H9 (cell line): ENCODE data around the gene RAB1B. TPM values are rescaled to one million over a fixed set of nuclear protein-coding genes. Genes with fewer than 3 reads are reported as not detected.

ENCODE experiments used
- DNase-seq: peaks from one replicate; pipeline ENCODE4 v3.0.0-alpha.2; 2017
- H2AFZ ChIP-seq: one replicate; pipeline ENCODE4 v1.6.1; 2013; ENCODE audit warnings: mild to moderate bottlenecking, low read length, control low read depth, moderate library complexity
- H2AK5ac ChIP-seq: 2 replicates; pipeline ENCODE4 v1.6.1; 2013; ENCODE audit warnings: low read length, control low read depth, mixed read lengths; ENCODE audit not compliant: insufficient read length
- H2BK120ac ChIP-seq: one replicate; pipeline ENCODE4 v1.6.1; 2013; ENCODE audit warnings: low read depth, mild to moderate bottlenecking, low read length, control low read depth, inconsistent platforms; ENCODE audit not compliant: poor library complexity, severe bottlenecking
- H2BK12ac ChIP-seq: 2 replicates; pipeline ENCODE4 v1.6.1; 2013; ENCODE audit warnings: low read length, control low read depth, mixed read lengths, low read depth; ENCODE audit not compliant: insufficient read length
- H2BK15ac ChIP-seq: 2 replicates; pipeline ENCODE4 v1.6.1; 2013; ENCODE audit warnings: low read depth, low read length, control low read depth
- H2BK20ac ChIP-seq: one replicate; pipeline ENCODE4 v1.6.1; 2013; ENCODE audit warnings: low read depth, mild to moderate bottlenecking, low read length, control low read depth, inconsistent platforms; ENCODE audit not compliant: poor library complexity, severe bottlenecking
- H2BK5ac ChIP-seq: 2 replicates; pipeline ENCODE4 v1.6.1; 2013; ENCODE audit warnings: low read length, control low read depth, mixed read lengths; ENCODE audit not compliant: insufficient read length
- H3K14ac ChIP-seq: 2 replicates; pipeline ENCODE4 v1.6.1; 2013; ENCODE audit warnings: low read length, control low read depth; ENCODE audit not compliant: insufficient read depth
- H3K18ac ChIP-seq: 2 replicates; pipeline ENCODE4 v1.6.1; 2013; ENCODE audit warnings: low read depth, mild to moderate bottlenecking, mixed read lengths, low read length, control low read depth; ENCODE audit not compliant: insufficient read length
- H3K23ac ChIP-seq: 2 replicates; pipeline ENCODE4 v1.6.1; 2013; ENCODE audit warnings: low read length, control low read depth, mixed read lengths, low read depth; ENCODE audit not compliant: insufficient read length
- H3K23me2 ChIP-seq: 2 replicates; pipeline ENCODE4 v1.6.1; 2013; ENCODE audit warnings: low read depth, mild to moderate bottlenecking, mixed read lengths, low read length, control low read depth; ENCODE audit not compliant: insufficient read length, poor library complexity, severe bottlenecking
- H3K27ac ChIP-seq: 2 replicates; pipeline ENCODE4 v1.5.1; 2013; ENCODE audit warnings: low read length, control low read depth, mixed read lengths, low read depth; ENCODE audit not compliant: insufficient read length
- H3K27me3 ChIP-seq: 2 replicates; pipeline ENCODE4 v1.6.1; 2013; ENCODE audit warnings: low read length, control low read depth, inconsistent platforms; ENCODE audit not compliant: insufficient read depth
- H3K4ac ChIP-seq: 2 replicates; pipeline ENCODE4 v1.6.1; 2013; ENCODE audit warnings: low read depth, mild to moderate bottlenecking, control low read depth, inconsistent platforms, low read length, moderate library complexity
- H3K4me1 ChIP-seq: 2 replicates; pipeline ENCODE4 v1.6.1; 2013; ENCODE audit warnings: low read length, control low read depth, inconsistent platforms; ENCODE audit not compliant: insufficient read depth
- H3K4me2 ChIP-seq: 2 replicates; pipeline ENCODE4 v1.6.1; 2013; ENCODE audit warnings: low read length, control low read depth, mixed read lengths; ENCODE audit not compliant: insufficient read length, insufficient read depth
- H3K56ac ChIP-seq: 2 replicates; pipeline ENCODE4 v1.6.1; 2013; ENCODE audit warnings: low read depth, mild to moderate bottlenecking, mixed read lengths, low read length, control low read depth; ENCODE audit not compliant: insufficient read length
- H3K79me1 ChIP-seq: 2 replicates; pipeline ENCODE4 v1.6.1; 2013; ENCODE audit warnings: low read depth, mild to moderate bottlenecking, moderate library complexity, low read length, control low read depth, inconsistent platforms; ENCODE audit not compliant: insufficient read depth, poor library complexity, severe bottlenecking
- H3K79me2 ChIP-seq: 2 replicates; pipeline ENCODE4 v1.6.1; 2013; ENCODE audit warnings: low read length, control low read depth, inconsistent platforms; ENCODE audit not compliant: insufficient read depth
- H3K9ac ChIP-seq: 2 replicates; pipeline ENCODE4 v1.6.1; 2013; ENCODE audit warnings: low read length, control low read depth, mixed read lengths; ENCODE audit not compliant: insufficient read length; ENCODE audit errors: extremely low read depth
- H3K9me3 ChIP-seq: one replicate; pipeline ENCODE4 v1.6.1; 2013; ENCODE audit warnings: low read depth, low read length, inconsistent platforms; ENCODE audit not compliant: control insufficient read depth
- H3T11ph ChIP-seq: one replicate; pipeline ENCODE4 v1.6.1; 2013; ENCODE audit warnings: mild to moderate bottlenecking, low read length, control low read depth, inconsistent platforms
- H4K20me1 ChIP-seq: one replicate; pipeline ENCODE4 v1.6.1; 2013; ENCODE audit not compliant: control insufficient read depth, insufficient read length, insufficient read depth
- H4K5ac ChIP-seq: 2 replicates; pipeline ENCODE4 v1.6.1; 2013; ENCODE audit warnings: low read depth, mild to moderate bottlenecking, mixed read lengths, low read length, control low read depth; ENCODE audit not compliant: insufficient read length
- H4K8ac ChIP-seq: replicated peaks from 2 replicates; pipeline ENCODE4 v1.6.1; 2013; ENCODE audit warnings: low read length, control low read depth, mixed read lengths, low read depth; ENCODE audit not compliant: insufficient read length
- H4K91ac ChIP-seq: 2 replicates; pipeline ENCODE4 v1.6.1; 2013; ENCODE audit warnings: low read depth, mild to moderate bottlenecking, moderate library complexity, mixed read lengths, low read length, control low read depth; ENCODE audit not compliant: insufficient read length
- H3K27ac Mint-ChIP-seq, 3 experiments: 2 replicates in 2 of 3; 3 replicates in 1 of 3; pipeline ENCODE4 v1.8.0; 2020 to 2021; ENCODE audit warnings: mixed read lengths in 3 of 3, mild to moderate bottlenecking in 1 of 3, moderate library complexity in 1 of 3
- H3K27me3 Mint-ChIP-seq: 2 replicates; pipeline ENCODE4 v1.8.0; 2021; ENCODE audit warnings: low read depth, mild to moderate bottlenecking, moderate library complexity, mixed read lengths
- H3K36me3 Mint-ChIP-seq, 3 experiments: 2 replicates in 2 of 3; 3 replicates in 1 of 3; pipeline ENCODE4 v1.8.0; 2020 to 2021; ENCODE audit warnings: low read depth in 3 of 3, mixed read lengths in 3 of 3; ENCODE audit not compliant: insufficient read depth in 1 of 3
- H3K4me1 Mint-ChIP-seq, 2 experiments: 2 replicates each; pipeline ENCODE4 v1.8.0; 2020; ENCODE audit warnings: mixed read lengths in 2 of 2
- H3K4me3 Mint-ChIP-seq, 2 experiments: 2 replicates in 1 of 2; 3 replicates in 1 of 2; pipeline ENCODE4 v1.8.0; 2020 to 2021; ENCODE audit warnings: mild to moderate bottlenecking in 2 of 2, mixed read lengths in 2 of 2, moderate library complexity in 1 of 2
- H3K9me3 Mint-ChIP-seq, 2 experiments: 2 replicates in 1 of 2; 3 replicates in 1 of 2; pipeline ENCODE4 v1.8.0; 2020; ENCODE audit warnings: mild to moderate bottlenecking in 2 of 2, mixed read lengths in 2 of 2, moderate library complexity in 1 of 2
- WGBS: extraction: QIAGEN DNeasy Blood & Tissue Kit; methylation state at CpG from one replicate; pipeline ENCODE4 v1.1.7; 2013; ENCODE audit warnings: missing lambda C conversion rate, low lambda C conversion rate, mixed read lengths; ENCODE audit not compliant: insufficient read length; ENCODE audit errors: extremely low coverage; 5-methylcytosine and 5-hydroxymethylcytosine counted together
- total RNA-seq: library from RNA; stranded (reverse); gene quantifications from 2 replicates; pipeline ENCODE4 v1.2.1, GENCODE V29; 2021
- TF ChIP-seq, protein P1 (sequence below): fragments of 200-600 bp; sonication (generic); conservative IDR thresholded peaks from 3 replicates; pipeline ENCODE4 v1.8.0; 2021; ENCODE audit warnings: antibody characterized with exemption, mild to moderate bottlenecking

The RAB1B gene
- total RNA-seq, 1 experiment from 2014 or later = 118 TPM

GRCh38 chr11:66267039-66267378 lies 1.4 kb upstream of the RAB1B start:
- Histone ChIP-seq H2AK5ac (no peak overlapping the region), H3K79me1 (no peaks in the 10 kb centered on the region), H4K20me1 (peaks cover 2% of the 10 kb centered on the region), H3K9ac (no peak overlapping the region), H3K56ac (no peak overlapping the region), H4K91ac (no peak overlapping the region), H3K23ac (no peak overlapping the region), H3T11ph (no peak overlapping the region), H2BK120ac (no peak overlapping the region), H3K14ac (no peak overlapping the region; the same call in 1 of the 2 replicates), H3K27ac (no peak overlapping the region), H2AFZ (no peak overlapping the region), H2BK5ac (no peak overlapping the region), H2BK15ac (no peak overlapping the region), H3K23me2 (peaks cover 10% of the 10 kb centered on the region), H3K27me3 (no peaks in the 10 kb centered on the region), H3K9me3 (no peaks in the 10 kb centered on the region), H4K8ac (no peak overlapping the region), H2BK20ac (no peak overlapping the region), H2BK12ac (no peak overlapping the region), H3K4ac (no peak overlapping the region), H3K79me2 (peaks cover 5% of the 10 kb centered on the region; the same call in 1 of the 2 replicates), H3K4me1 (no peaks in the 10 kb centered on the region), H4K5ac (no peak overlapping the region), H3K4me2 (peak overlapping the region; percentile 95), H3K18ac (no peak overlapping the region)
- Mint-ChIP-seq H3K4me3 (peak overlapping the region; percentile 89 to 98), H3K4me1 (peaks cover 20 to 22% of the 10 kb centered on the region in 2 experiments), H3K36me3 (peaks cover 9 to 42% (median 36%) of the 10 kb centered on the region in 3 experiments), H3K27ac (peak overlapping the region; percentile 72 to 95 (median 73); a peak in 4 of 7 replicates), H3K9me3 (no peaks in the 10 kb centered on the region), H3K27me3 (no peaks in the 10 kb centered on the region; the same call in 1 of the 2 replicates)
- no peak for DNase-seq
- TF ChIP-seq, protein P1, sequence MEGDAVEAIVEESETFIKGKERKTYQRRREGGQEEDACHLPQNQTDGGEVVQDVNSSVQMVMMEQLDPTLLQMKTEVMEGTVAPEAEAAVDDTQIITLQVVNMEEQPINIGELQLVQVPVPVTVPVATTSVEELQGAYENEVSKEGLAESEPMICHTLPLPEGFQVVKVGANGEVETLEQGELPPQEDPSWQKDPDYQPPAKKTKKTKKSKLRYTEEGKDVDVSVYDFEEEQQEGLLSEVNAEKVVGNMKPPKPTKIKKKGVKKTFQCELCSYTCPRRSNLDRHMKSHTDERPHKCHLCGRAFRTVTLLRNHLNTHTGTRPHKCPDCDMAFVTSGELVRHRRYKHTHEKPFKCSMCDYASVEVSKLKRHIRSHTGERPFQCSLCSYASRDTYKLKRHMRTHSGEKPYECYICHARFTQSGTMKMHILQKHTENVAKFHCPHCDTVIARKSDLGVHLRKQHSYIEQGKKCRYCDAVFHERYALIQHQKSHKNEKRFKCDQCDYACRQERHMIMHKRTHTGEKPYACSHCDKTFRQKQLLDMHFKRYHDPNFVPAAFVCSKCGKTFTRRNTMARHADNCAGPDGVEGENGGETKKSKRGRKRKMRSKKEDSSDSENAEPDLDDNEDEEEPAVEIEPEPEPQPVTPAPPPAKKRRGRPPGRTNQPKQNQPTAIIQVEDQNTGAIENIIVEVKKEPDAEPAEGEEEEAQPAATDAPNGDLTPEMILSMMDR = no peak
- WGBS = no CpG with 5 or more reads among the region's 13 CpGs
